GM21528 (cell line): ENCODE results near the gene WDR77.
A peak's percentile ranks its signal among the peaks of the same experiment; 100 is the strongest.

ENCODE experiments used
- ATAC-seq: cut with Tn5 transposase; IDR thresholded peaks from one replicate; pipeline ENCODE4 v1.9.1; 2021; ENCODE audit warnings: mild to moderate bottlenecking, moderate library complexity; ENCODE audit not compliant: unreplicated experiment, low FRiP score

WDR77 gene

DNA sequence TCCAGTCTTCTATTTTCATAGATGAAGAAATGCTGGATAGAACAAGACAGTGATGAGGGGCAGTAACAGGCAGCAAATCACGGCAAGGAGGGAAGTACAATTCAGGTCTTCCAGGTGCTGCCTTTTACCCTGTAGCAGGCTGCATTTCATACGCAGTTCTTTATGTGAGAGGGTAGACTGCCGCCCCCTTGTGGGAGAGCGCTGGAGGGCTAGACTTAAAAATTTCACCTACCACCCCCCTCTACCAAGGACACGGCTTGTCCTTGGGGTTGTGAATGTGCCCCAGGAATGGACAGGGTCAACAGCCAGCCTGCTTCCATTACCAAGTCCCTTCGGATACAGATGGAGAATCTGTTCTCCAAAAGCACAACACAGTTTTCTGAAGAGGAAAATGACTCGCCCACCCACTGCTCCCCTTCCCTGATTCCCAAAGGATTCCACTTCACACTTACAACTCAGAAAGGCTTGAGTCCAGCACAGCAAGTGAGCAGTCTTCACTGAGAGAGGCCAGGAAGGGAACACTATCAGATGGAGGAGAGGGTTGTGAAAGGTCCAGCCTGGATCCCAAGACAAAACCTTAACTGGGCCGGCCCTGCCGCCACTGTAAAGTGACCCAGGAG is 7.4 kb downstream of the WDR77 start:
- ATAC-seq, result no peak

- no peak for ATAC-seq
These were observed 9.3 kb downstream of the WDR77 start for GRCh38 chr1:111439461-111440351.

- ATAC-seq, result no peak
These were observed 12.3 kb downstream of the WDR77 start for GRCh38 chr1:111436726-111437125.

DNA sequence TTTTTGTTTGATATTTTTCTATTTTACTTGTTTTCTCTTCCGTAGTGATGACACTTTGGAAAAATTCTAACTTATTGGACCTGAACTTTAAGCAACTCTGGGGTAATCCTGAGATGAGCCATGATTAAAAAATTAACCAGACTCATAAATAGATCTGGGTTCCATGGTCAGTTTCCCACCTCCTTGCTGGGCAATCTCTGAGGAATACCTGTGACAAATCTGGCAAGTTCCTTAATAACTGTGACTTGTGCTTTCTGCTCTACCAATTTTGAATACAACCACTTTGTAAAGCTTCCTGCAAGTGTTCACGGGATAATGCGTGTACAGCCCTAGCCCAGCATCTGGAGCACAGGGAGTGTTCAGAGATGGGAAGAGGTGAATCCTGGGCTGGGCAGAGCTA is 24.8 kb downstream of the WDR77 start:
- ATAC-seq, result no peak

GRCh38 chr1:111422546-111423391 is 26.3 kb downstream of the WDR77 start:
- no peak for ATAC-seq

GRCh38 chr1:111420377-111420776 is 28.7 kb downstream of the WDR77 start:
- ATAC-seq, result no peak

GRCh38 chr1:111419037-111419436 is 30.0 kb downstream of the WDR77 start:
- ATAC-seq, result no peak

GRCh38 chr1:111417755-111418154 is 31.3 kb downstream of the WDR77 start:
- no peak for ATAC-seq

- no peak for ATAC-seq
These were observed 33.6 kb downstream of the WDR77 start for GRCh38 chr1:111415461-111415860.

GRCh38 chr1:111414756-111415155 is 34.3 kb downstream of the WDR77 start:
- ATAC-seq, result no peak

- ATAC-seq, result no peak
These were observed 36.2 kb downstream of the WDR77 start for GRCh38 chr1:111412839-111413238.

GRCh38 chr1:111407301-111407700 is 41.8 kb downstream of the WDR77 start:
- ATAC-seq, result no peak

DNA sequence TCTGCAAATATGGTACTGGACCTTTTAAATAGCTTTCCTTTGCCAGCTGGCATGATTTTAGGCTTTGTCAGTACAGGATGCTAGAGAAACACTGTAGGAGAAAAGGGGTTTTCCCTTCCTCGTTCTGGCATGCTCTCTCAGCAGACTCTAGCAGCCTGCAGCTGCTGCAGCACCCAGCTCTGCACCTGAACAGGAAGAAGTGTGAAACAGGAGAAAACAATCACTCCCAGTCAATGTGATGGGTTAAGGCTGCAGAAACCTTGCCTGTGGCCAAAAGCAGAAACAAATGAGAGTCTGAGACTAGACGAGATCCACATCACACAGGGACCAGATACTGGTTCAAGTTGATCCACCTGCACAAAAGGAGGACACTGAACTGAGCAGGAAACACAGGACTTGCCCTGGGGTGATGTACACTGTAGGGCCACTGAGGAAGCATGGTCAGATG is 42.7 kb downstream of the WDR77 start:
- peak; percentile 89 for ATAC-seq

DNA sequence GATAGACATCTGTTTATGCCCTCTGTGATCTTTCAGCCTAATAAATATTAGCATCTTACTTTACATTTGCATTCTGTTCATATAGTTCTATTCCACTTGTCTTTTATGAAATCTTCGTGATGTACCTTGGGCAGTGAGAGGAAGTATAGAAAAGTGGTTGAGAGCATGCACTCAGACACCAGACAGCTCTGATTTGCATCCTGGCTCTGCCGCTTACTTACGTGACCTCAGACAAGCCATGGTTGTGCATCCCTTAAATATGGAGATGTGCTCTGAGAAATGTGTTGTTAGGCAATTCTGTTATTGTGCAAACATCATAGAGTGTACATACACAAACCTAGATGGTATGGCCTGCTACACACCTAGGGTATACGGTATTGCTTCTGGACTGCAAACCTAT is 44.5 kb downstream of the WDR77 start:
- no peak for ATAC-seq

DNA sequence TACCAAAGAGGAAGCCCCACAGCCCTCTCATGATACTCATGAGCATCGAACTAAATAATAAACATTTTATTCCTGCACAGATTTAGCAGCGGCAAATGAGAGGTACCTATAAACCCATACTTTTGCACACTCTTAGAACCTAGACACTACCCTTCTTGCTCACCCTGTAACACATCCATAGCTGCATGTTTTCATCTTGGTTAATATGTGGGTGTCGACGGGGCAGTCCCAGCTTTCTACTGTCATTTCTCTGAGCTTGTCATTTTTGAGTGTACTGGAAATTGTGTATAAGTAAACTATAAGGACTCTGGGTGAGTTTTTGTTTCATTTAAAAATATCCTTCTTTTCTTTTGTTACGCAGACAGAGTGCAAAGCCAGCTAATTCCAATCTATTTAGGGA is 47.0 kb downstream of the WDR77 start:
- ATAC-seq, result no peak

DNA sequence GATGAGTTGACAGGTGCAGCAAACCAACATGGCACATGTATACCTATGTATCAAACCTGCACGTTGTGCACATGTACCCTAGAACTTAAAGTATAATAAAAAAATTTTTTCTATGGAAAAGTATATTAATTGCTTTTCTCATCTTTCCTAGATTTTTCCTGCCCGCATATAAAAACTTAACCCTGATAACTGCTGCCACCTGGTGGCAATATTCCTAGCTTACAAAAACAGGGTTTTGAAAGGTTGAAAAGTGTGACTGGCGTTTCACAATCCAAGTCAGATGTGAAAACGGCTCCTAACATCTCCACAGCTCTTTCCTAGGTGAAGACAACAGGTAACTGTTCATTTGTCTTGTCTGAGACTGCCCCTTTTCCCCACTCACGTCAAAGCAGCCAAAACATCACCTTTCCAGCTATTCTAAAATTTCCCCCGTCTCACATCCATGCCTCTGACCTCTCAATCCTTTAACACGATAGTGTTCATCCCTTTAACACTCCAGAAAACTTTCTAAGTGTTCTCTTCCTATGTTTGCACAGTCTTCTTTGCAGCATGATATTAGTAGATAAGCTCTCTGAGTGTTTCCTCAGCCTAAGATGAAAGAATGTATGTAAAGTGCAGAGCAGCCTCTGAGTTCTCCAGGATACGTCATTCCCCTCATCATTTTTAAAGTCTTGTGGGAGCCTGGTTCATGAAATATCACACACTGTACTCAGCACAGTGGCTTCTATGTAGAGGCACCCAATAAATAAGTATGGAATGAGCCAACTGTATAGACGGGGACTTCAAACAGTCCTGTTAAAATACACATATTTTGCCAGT is 49.1 kb downstream of the WDR77 start:
- ATAC-seq, result no peak

- no peak for ATAC-seq
These were observed 56.6 kb downstream of the WDR77 start for GRCh38 chr1:111392460-111392945.

DNA sequence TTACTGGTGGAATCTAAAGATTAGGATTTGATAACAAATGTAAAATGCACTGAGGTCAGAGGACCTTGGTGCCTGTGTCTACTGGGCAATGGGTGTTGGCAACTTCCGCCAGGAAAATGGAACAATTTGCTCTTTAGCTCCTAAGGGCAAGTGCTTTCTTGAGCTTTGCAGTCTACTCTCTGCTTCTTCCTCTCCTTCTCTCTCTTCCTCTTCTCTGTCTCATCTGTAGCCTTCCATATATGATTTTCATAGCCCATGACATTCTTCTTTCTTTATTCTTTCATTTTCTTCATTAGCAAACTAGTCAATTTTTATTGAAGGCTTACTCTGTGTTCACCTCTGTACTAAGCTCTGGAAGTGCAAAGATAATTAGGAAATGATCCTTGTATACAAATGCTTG is 57.0 kb downstream of the WDR77 start:
- ATAC-seq, result no peak
